ENCODE measurements around the gene LRBA.
A peak's percentile ranks its signal among the peaks of the same experiment; 100 is the strongest.
"Not testable (repeated sequence)": the region's sequence is repeated elsewhere in the genome, so short reads cannot be mapped to it uniquely, and the experiment has no call there.

LRBA gene

DNA sequence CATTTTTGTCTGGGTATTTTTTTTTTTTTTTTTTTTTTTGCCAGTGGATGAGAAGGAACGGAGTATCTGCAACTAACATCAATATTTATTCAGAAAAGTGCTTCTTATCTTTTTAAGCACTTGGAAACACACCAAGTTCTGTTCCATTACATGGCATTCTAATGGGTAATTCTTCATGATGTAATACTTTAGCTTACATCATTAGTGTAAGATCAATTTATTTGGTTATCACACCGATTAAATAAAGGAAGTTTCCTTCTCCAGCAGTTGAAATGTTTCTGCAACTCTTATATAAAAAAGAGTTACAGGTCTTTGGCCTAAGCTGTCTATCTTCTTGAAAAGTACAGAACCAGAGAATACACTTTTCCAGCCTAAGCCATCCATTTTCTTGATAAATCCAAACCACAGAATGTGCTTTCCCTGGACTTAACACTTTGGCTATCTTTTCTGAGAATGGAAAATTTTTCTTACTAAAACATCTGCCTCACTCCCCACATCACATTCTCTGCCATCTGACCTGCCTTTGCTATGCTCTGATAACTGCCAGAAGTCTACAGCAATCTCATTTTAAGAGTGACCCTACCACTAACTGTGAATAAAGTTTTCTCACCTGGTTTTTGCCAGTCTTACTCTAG is 625.1 kb downstream of the LRBA start:
- TF ChIP-seq, protein P1, sequence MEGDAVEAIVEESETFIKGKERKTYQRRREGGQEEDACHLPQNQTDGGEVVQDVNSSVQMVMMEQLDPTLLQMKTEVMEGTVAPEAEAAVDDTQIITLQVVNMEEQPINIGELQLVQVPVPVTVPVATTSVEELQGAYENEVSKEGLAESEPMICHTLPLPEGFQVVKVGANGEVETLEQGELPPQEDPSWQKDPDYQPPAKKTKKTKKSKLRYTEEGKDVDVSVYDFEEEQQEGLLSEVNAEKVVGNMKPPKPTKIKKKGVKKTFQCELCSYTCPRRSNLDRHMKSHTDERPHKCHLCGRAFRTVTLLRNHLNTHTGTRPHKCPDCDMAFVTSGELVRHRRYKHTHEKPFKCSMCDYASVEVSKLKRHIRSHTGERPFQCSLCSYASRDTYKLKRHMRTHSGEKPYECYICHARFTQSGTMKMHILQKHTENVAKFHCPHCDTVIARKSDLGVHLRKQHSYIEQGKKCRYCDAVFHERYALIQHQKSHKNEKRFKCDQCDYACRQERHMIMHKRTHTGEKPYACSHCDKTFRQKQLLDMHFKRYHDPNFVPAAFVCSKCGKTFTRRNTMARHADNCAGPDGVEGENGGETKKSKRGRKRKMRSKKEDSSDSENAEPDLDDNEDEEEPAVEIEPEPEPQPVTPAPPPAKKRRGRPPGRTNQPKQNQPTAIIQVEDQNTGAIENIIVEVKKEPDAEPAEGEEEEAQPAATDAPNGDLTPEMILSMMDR (IDR thresholded peaks at IDR 0.05; ENCODE audit: control insufficient read depth, insufficient read depth, low read depth, low read length, missing control alignments), result no peak
- no peak for DNase-seq (ENCODE audit: low read depth)
- H3K4me3 ChIP-seq (ENCODE audit: control insufficient read depth, low read depth, low read length), result no peak overlapping the region

DNA sequence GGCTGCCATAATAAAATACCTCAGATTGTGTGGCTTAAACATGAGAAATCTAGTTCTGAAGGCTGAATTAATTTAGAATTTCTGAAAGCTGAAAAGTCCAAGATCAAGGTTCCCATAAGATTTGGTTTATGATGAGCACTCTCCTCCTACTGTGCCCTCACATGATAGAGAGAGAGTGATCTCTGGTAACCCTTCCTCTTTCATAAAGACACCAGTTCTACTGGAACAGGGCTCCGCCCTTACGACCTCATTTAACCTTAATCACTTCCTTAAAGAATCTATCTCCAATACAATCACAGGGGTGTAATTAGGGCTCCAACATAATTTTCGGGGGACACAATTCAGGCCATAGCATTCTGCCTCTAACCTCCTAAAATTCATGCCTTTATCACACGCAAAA is 627.1 kb downstream of the LRBA start:
- TF ChIP-seq, protein P1 (IDR thresholded peaks at IDR 0.05; ENCODE audit: control insufficient read depth, insufficient read depth, low read depth, low read length, missing control alignments), result no peak
- H3K4me3 ChIP-seq (ENCODE audit: control insufficient read depth, low read depth, low read length), result no peak overlapping the region
- DNase-seq (ENCODE audit: low read depth), result no peak

DNA sequence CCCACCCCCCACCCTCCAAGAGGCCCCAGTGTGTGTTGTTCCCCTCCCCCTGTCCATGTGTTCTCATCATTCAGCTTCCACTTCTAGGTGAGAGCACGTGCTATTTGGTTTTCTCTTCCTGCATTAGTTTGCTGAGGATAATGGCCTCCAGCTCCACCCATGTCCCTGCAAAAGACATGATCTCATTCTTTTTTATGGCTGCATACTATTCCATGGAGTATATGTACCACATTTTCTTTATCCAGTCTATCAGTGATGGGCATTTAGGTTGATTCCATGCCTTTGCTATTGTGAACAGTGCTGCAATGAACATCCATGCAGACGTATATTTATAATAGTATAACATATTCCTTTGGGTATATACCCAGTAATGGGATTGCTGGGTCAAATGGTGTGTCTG is 628.7 kb downstream of the LRBA start:
- not testable (repeated sequence) for H3K4me3 ChIP-seq (ENCODE audit: control insufficient read depth, low read depth, low read length); DNase-seq (ENCODE audit: low read depth)

DNA sequence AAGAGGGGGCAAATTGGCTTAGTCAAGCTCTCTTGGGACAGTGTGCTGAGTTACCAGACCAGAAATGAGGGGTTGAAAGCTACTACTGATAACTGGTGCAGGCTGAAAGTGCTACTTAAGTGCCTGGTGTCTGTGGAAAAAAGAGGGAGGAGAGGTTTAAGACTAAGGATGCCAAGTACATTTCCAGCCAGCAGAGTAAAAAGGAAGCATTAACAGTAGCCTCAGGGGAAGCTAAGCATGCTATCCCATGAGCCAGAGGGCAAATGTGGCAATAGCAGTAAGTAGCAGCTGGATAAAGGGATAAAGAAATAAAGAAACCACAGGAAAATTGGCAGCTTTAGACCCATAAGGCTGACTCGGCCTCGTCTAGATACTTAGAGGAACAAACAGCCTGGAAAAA is 629.5 kb downstream of the LRBA start:
- TF ChIP-seq, protein P1 (IDR thresholded peaks at IDR 0.05; ENCODE audit: control insufficient read depth, insufficient read depth, low read depth, low read length, missing control alignments), result no peak
- no peak overlapping the region for H3K4me3 ChIP-seq (ENCODE audit: control insufficient read depth, low read depth, low read length)
- peak; percentile 97 for DNase-seq (ENCODE audit: low read depth)

DNA sequence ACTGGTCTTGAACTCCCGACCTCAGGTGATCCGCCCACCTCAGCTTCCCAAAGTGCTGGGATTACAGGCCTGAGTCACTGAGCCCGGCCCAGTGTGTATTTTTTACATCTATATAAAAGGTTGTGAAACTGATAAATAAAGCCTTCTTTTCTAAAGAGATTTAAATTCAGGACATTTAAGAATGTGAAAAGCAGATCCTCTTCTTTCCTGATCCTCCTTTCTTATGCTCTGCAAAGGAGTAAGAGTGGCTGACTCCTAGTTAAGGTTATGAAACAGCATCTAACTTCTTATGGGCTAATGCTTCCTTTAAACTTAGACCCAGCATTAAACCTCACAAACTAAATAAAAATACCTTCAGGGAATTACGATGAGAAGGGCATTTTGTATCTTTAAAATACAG is 630.8 kb downstream of the LRBA start:
- no peak for DNase-seq (ENCODE audit: low read depth)
- TF ChIP-seq, protein P1 (IDR thresholded peaks at IDR 0.05; ENCODE audit: control insufficient read depth, insufficient read depth, low read depth, low read length, missing control alignments), result no peak
- H3K4me3 ChIP-seq (ENCODE audit: control insufficient read depth, low read depth, low read length), result no peak overlapping the region

DNA sequence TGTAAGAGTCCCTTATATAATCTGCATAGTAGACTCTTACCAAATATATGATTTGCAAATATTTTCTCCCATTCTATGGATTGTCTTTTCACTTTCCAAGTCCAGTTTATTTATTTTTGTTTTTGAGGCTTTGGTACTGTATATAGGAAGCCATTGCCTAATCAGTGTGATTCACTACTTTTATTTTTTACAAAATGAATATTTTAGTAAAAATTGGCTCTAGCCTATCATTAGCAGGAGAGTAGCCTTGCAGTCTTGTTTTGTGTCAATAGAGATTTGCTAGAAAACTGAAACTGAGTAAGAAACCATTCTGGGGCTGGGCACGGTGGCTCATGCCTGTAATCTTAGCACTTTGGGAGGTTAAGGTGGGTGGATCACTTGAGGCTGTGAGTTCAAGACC is 633.1 kb downstream of the LRBA start:
- DNase-seq (ENCODE audit: low read depth), result no peak
- TF ChIP-seq, protein P1 (IDR thresholded peaks at IDR 0.05; ENCODE audit: control insufficient read depth, insufficient read depth, low read depth, low read length, missing control alignments), result no peak
- H3K4me3 ChIP-seq (ENCODE audit: control insufficient read depth, low read depth, low read length), result no peak overlapping the region

DNA sequence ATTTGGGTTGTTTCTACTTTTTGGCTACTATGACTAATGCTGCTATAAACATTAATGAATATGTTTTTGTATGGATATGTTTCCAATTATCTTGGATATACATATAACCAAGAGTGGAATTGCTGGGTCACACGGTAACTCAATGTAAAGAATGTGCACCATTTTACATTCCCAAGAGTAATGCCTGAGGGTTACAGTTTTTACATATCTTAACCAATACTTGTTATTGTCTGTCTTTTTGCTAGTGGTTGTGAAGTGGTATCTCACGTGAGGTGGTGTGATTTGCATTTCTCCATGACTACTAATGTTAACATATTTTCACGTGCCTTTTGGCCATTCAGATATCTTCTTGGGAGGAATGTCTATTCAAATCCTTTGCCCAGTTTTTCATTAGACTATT is 633.5 kb downstream of the LRBA start:
- no peak for DNase-seq (ENCODE audit: low read depth)
- no peak overlapping the region for H3K4me3 ChIP-seq (ENCODE audit: control insufficient read depth, low read depth, low read length)
- TF ChIP-seq, protein P1 (IDR thresholded peaks at IDR 0.05; ENCODE audit: control insufficient read depth, insufficient read depth, low read depth, low read length, missing control alignments), result no peak
